ENCODE measurements around the gene CNRIP1.

CNRIP1 gene

DNA sequence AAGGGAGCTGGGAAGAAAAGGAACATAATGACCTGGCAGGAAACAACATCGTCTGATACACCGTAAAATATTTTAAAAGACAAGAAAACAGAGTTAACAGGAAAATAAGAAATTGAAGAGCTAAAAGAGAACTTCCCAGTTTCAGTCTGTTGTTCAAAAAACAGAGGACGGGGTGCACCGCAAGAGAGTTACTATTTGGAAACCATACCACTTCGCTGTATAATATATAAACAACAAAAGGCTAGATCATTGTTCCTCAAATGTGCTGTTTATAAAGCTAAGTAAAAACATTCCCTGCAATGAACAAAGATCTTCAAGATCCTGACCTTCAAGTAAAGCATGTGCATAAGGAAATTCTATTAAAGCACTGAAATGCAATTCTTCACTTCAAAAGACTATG is 69.6 kb downstream of the CNRIP1 start:
- no peak for DNase-seq

- DNase-seq: no peak
Observed at GRCh38 chr2:68248806-68249205, 70.9 kb downstream of the CNRIP1 start.

DNA sequence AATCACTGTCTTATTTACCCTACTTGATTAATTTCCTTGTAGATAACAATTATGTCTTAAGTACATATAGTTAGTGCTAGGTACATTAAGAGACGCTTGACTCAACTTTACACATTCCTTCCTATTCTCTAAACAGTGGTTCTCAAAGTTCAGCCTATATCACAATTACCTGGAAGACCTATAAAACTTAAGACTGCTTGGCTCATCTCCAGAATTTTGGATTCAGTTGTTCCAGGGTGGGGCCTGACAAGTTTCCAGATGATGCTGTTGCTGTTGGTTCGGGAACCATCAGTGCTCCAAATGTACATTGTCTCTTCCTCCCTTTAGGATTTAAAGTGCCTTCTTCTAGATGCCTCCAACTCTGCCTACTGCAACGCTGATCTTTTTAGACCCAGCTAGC is 71.4 kb downstream of the CNRIP1 start:
- DNase-seq: no peak

DNA sequence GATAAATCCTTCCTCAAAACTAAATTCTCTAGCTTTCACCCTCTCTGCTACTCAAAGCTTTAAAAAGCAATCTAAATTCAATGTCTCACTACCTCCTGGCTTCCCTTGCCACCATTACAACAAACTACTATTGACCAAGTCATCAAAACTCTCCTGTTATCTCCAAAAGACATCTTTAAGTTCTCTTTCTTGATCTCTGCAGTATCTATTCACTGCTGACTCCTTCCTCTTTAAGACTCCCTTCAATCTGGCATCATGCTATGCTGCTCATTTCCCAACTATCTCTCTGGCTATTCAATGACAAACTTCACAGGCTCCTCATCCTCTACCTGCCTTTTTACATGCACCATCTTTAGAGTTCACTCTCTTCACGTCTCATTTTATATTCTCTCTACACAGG is 73.4 kb downstream of the CNRIP1 start:
- no peak for DNase-seq

DNA sequence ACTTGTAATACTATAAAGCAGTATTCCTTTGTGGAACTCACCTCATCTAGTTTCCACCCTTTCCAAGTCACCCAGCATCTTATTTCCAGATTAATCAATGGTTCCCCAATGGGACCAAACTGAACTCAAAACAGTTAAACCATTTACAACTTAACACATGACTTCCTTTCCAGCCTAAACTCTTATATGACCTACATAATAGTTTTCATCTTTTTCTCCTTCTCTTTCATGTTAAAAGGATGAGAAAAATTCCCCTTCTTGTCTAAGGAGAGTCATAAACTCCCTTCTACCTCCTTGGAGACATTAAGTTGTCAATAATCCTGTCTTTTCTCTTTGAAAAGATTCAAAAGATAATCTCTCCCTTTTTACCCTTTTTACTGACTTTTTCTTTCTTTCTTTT is 74.1 kb downstream of the CNRIP1 start:
- DNase-seq: no peak

DNA sequence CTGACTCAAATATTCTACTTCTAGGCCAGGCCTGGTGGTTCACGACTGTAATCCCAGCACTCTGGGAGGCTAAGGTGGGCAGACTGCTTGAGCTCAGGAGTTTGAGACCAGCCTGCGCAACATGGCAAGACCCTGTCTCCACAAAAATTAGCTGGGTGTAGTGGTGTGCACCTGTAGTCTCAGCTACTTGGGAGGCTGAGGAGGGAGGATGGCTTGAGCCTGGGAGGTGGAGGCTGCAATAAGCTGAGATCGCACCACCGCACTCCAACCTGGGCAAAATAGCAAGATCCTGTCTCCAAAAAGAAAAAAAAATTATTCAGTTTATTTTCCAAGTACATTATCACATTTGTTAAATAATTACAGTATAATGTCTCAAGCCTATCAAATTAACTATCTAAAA is 74.7 kb downstream of the CNRIP1 start:
- no peak for DNase-seq

DNA sequence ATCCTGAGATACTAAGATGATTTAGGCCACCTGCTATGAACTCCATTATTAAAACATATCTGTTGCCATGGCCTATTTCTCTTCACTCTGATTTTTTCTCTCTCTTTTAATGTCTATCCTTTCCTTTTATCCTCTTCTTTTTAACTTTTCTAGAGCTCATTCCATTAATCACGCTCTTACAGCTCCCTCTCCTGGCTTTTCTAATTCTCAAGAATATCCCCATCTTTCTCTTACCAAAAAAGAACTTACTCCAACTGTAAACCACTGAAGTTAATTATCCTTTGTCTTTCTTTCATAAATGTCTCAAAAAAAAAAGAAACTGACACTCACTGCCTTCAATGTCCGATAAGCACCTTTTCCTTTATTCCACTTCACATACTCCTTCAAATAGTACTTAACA is 75.3 kb downstream of the CNRIP1 start:
- DNase-seq: no peak
